GM12891 (cell line): ENCODE measurements around the gene SNAPIN.

ENCODE experiments used
- DNase-seq: peaks from one replicate; pipeline ENCODE4 v3.0.0; 2011; ENCODE audit warnings: low spot score; ENCODE audit not compliant: insufficient read length
- FAIRE-seq: peaks from 2 replicates; lab custom pipeline; 2011; peaks lifted over from hg19 to GRCh38; lab: Jason Lieb, UNC
- PAX5 ChIP-seq: IDR thresholded peaks from 2 replicates; pipeline ENCODE4 v1.6.1; 2011; ENCODE audit warnings: low read length, moderate library complexity, mild to moderate bottlenecking; ENCODE audit not compliant: insufficient read depth, severe bottlenecking
- POLR2A ChIP-seq: IDR thresholded peaks from 2 replicates; pipeline ENCODE4 v1.6.1; 2011; ENCODE audit warnings: low read depth, low read length, control low read depth
- POLR2AphosphoS5 ChIP-seq: IDR thresholded peaks from 2 replicates; pipeline ENCODE4 v1.6.1; 2011; ENCODE audit warnings: low read depth, low read length, control low read depth
- POU2F2 ChIP-seq: IDR thresholded peaks from 2 replicates; pipeline ENCODE4 v1.6.1; 2011; ENCODE audit warnings: low read depth, mild to moderate bottlenecking, control low read depth, low read length, moderate library complexity
- SPI1 ChIP-seq: IDR thresholded peaks from 2 replicates; pipeline ENCODE4 v1.6.1; 2011; ENCODE audit warnings: low read depth, low read length, control low read depth
- TAF1 ChIP-seq: IDR thresholded peaks from 2 replicates; pipeline ENCODE4 v1.6.1; 2011; ENCODE audit warnings: low read depth, low read length, control low read depth

Gene SNAPIN

DNA sequence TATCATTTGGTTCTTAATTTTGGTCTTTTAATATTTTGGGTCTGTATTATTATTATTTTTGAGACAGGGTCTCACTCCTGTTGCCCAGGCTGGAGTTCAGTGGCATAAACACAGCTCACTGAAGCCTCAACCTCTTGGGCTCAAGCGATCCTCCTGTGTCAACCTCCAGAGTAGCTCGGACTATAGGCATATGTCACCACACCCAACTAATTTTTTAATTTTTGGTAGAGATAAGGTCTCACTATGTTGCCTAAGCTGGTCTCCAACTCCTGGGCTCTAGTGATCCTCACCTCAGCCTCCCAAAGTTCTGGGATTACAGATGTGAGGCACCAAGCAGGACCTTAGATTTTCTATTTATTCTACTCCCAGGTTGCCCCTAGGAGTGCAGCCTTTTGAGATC, 15.0 kb downstream of the SNAPIN start:
- no peak for FAIRE-seq
- TF ChIP-seq POLR2A, result no peak
- no peak for DNase-seq

DNA sequence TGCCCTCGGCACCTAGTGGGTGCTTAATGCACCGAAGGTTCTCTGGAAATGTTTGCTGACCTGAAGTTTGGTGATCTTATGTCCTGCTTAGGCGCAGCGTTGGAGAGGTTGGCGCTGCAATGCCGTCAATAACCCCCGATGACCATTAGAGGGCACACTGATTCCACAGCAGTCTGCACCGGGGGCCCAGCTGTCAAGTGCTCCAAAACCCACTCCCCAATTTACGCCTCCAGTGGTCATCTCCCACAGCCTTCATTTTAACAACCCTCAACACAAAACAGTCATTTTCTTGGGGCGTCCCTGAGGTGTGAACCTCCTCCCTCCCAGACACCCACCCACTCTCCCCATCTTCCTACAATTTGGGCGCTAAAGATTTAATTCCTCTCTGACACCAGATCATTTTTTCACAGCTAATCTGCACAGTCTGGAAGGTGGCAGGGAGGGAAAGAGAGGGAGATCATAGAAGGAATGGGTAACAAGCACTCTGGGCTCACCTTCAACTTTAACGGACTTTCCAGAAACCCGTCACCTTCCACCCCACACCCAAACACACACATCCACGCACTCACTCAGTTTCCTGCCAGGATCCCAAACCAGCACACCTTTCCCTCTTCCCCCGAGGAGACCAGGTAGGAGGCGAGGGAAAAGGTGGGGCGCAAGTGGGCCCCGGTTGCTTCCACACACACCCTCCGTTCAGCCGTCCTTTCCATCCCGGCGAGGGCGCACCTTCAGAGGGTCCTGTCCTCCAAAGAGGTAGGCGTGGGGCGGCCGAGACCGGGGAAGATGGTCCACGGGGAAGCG, 19.4 kb downstream of the SNAPIN start:
- no peak for TF ChIP-seq SPI1
- no peak for TF ChIP-seq POU2F2
- TF ChIP-seq POLR2A, result no peak
- no peak for TF ChIP-seq POLR2AphosphoS5
- no peak for TF ChIP-seq PAX5
- no peak for TF ChIP-seq TAF1
- FAIRE-seq, result peak; percentile 98
- no peak for DNase-seq

DNA sequence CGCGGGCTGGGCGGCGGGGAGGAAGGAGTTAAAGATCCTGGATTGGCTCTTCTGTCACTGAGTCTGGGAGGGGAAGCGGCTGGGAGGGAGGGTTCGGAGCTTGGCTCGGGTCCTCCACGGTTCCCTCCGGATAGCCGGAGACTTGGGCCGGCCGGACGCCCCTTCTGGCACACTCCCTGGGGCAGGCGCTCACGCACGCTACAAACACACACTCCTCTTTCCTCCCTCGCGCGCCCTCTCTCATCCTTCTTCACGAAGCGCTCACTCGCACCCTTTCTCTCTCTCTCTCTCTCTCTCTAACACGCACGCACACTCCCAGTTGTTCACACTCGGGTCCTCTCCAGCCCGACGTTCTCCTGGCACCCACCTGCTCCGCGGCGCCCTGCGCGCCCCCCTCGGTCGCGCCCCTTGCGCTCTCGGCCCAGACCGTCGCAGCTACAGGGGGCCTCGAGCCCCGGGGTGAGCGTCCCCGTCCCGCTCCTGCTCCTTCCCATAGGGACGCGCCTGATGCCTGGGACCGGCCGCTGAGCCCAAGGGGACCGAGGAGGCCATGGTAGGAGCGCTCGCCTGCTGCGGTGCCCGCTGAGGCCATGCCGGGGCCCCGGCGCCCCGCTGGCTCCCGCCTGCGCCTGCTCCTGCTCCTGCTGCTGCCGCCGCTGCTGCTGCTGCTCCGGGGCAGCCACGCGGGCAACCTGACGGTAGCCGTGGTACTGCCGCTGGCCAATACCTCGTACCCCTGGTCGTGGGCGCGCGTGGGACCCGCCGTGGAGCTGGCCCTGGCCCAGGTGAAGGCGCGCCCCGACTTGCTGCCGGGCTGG, 20.2 kb downstream of the SNAPIN start, which contains the start of gene NPR1:
Gene NPR1, plus strand, starts transcription at position 170 of the 818 bp plus-strand sequence. Its CDS starts 421 bp downstream, at position 591.
- no peak for DNase-seq
- TF ChIP-seq TAF1 (no peak), SPI1 (no peak), POLR2AphosphoS5 (no peak), POLR2A (no peak), PAX5 (no peak), POU2F2 (no peak)
- peak; percentile 45 for FAIRE-seq

DNA sequence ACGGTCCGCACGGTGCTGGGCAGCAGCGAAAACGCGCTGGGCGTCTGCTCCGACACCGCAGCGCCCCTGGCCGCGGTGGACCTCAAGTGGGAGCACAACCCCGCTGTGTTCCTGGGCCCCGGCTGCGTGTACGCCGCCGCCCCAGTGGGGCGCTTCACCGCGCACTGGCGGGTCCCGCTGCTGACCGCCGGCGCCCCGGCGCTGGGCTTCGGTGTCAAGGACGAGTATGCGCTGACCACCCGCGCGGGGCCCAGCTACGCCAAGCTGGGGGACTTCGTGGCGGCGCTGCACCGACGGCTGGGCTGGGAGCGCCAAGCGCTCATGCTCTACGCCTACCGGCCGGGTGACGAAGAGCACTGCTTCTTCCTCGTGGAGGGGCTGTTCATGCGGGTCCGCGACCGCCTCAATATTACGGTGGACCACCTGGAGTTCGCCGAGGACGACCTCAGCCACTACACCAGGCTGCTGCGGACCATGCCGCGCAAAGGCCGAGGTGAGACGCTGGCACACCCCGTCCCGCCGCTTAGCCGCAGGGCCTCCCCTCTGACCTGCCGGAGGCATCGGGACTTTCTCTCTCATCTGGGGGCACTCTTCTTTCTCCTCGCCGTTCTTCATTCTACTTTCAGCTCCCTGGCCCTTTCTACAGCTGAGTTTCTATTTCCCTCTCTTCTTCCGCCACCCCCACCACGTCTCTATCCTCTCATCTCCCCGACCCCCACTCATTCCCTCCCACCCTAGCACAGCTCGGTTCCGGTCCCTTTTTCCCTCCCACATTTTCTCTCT, 21.0 kb downstream of the SNAPIN start:
- DNase-seq, result no peak
- peak; percentile 84 for FAIRE-seq

DNA sequence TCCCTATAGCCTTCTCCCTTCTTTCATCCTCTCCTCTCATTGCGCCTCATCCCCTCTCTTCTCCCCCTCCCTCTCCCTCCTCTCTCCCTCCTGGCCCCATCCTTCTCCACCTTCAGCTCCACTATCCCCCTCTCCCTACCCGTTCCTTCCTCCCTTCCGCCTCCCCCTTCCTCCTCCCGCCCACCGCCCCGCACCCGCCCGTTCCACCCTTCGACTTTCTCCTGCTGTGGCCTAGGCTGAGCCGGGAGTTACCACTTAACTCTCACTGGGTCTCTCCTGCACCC, 21.6 kb downstream of the SNAPIN start:
- FAIRE-seq, result no peak
- TF ChIP-seq POLR2A (no peak), POU2F2 (no peak), SPI1 (no peak), POLR2AphosphoS5 (no peak), PAX5 (no peak), TAF1 (no peak)
- no peak for DNase-seq

More for the DNA sequence above, 21.0 kb downstream of the SNAPIN start:
- TF ChIP-seq TAF1, result no peak
- TF ChIP-seq POLR2A, result no peak
- no peak for TF ChIP-seq POU2F2
- no peak for TF ChIP-seq POLR2AphosphoS5
- TF ChIP-seq SPI1, result no peak

DNA sequence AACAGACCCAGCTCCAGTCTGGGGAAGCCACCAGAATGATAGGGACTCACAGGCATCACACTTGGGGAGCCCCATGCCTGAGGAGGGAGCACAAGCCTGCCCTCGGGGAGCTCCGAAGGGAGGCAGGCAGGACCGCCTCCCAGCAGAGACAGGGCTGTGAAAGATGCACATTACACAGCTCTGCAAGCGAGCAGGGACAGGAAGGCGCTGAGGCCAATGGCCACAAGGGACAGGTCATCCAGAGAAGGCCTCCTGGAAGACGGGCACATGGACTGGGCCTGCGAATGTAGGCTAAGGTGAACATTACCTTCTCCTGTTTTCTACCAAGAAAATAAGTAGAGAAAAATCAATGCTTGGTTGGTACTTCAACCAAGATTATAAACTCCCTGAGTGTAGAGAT, 24.2 kb downstream of the SNAPIN start:
- TF ChIP-seq POLR2AphosphoS5, result no peak
- TF ChIP-seq TAF1, result no peak
- no peak for TF ChIP-seq POU2F2
- TF ChIP-seq POLR2A, result no peak
- TF ChIP-seq PAX5, result no peak
- TF ChIP-seq SPI1, result no peak
- FAIRE-seq (no peak), DNase-seq (no peak)

DNA sequence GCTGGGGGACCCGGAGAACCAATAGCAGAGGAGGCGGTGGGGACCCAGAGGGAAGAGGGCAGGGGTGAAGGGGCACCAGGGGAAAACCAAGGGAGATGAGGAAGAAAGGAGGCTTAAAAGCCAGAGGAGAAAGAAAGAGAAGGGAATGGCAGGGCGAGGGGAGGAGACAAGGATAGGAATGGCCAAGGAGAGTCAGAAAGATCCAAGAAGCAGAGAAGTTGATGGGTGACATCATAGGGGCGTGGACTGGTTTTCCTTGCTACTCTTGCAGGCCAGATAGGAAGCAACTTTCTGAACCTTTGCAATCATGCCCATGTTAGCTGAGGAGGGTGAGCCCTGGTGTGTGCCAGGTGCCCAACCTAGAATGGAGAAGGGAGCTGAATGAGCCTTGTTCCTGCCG, 25.4 kb downstream of the SNAPIN start:
- DNase-seq (no peak), FAIRE-seq (no peak)
- TF ChIP-seq POLR2AphosphoS5 (no peak), PAX5 (no peak), POU2F2 (no peak), SPI1 (no peak)

DNA sequence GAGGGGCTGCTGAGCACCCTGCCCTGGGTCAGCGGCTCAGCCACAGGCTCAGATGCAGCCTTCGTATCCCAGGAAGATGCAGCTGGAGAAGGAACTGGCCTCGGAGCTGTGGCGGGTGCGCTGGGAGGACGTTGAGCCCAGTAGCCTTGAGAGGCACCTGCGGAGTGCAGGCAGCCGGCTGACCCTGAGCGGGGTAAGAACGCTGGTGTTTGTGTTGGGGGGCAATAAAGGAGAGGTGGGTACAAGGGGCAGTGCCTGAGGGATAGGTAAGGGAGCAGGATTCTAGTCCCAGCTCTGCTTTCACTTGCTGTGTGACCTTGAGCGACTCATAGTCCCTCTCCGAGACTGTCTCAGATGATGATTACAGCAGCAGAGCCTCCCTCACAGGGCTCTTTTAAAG, 26.4 kb downstream of the SNAPIN start:
- TF ChIP-seq POU2F2 (no peak), TAF1 (no peak), POLR2A (no peak)
- DNase-seq (no peak), FAIRE-seq (no peak)

DNA sequence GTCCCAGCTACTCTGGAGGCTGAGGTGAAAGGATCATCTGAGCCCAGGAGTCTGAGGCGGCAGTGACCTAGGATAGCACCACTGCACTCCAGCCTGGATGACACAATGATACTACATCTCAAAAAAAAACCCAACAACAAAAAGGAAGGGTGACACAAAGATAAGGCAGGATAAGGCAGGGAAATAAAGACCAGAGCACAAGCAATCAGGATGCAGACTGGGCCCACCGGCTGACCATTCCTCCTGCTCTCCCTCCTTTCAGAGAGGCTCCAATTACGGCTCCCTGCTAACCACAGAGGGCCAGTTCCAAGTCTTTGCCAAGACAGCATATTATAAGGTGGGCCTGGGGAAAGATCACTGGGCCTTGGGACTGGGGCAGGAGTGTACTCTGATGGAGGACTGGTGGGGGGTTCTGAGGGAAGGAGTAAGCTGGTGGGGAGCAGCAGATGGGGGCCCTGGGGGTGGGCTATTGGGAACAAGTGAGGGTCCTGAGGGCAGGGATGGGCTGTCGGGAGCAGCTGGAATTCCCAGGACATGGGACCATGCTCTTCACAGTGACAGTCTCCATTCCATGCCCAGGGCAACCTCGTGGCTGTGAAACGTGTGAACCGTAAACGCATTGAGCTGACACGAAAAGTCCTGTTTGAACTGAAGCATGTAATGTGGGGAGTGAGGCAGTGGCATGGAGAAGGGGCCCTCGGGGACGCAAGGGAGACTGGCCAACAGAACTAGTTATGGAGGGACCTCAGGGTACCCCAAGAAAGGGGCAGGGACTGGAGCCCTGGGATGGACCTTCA, 27.2 kb downstream of the SNAPIN start:
- no peak for DNase-seq
- TF ChIP-seq TAF1 (no peak), POU2F2 (no peak), POLR2A (no peak), POLR2AphosphoS5 (no peak), SPI1 (no peak), PAX5 (no peak)
- FAIRE-seq, result no peak
